Measurements from ENCODE around the gene CLTB.

DNA sequence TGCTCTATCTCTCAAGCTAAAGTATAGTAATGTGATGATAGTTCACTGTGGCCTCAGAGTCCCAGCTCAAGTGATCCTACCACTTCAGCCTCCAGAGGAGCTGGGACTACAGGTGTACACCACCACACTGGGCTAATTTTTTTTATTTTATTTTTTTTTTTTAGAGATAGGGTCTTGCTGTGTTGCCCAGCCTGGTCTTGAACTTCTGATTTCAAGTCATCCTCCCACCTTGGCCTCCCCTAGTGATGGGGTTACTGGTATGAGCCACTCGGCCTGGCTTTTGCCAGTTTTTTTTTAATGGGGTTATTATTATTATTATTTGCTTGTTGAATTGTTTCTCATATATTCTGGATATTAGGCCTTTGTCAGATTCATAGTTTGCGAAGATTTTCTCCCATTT, 45.0 kb upstream of the CLTB start:
- TF ChIP-seq, protein P1, sequence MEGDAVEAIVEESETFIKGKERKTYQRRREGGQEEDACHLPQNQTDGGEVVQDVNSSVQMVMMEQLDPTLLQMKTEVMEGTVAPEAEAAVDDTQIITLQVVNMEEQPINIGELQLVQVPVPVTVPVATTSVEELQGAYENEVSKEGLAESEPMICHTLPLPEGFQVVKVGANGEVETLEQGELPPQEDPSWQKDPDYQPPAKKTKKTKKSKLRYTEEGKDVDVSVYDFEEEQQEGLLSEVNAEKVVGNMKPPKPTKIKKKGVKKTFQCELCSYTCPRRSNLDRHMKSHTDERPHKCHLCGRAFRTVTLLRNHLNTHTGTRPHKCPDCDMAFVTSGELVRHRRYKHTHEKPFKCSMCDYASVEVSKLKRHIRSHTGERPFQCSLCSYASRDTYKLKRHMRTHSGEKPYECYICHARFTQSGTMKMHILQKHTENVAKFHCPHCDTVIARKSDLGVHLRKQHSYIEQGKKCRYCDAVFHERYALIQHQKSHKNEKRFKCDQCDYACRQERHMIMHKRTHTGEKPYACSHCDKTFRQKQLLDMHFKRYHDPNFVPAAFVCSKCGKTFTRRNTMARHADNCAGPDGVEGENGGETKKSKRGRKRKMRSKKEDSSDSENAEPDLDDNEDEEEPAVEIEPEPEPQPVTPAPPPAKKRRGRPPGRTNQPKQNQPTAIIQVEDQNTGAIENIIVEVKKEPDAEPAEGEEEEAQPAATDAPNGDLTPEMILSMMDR (IDR thresholded peaks at IDR 0.05 in 8 of 11, conservative IDR thresholded peaks at IDR 0.05 in 3 of 11) = no peak
- no peak for TF ChIP-seq POLR2A (IDR thresholded peaks at IDR 0.05)
- TF ChIP-seq POLR2AphosphoS5 (IDR thresholded peaks at IDR 0.05) = no peak
